ENCODE results near the gene GMDS. TPM values are rescaled to one million over a fixed set of nuclear protein-coding genes. Genes with fewer than 3 reads are reported as not detected.

The GMDS gene
- total and polyA plus RNA-seq, 2 of the 13 experiments (the other 11 are each of a cell fraction or from before 2014, with no cell fraction given) = 64.4 to 112 TPM

GRCh38 chr6:1777921-1778685 is 467.3 kb downstream of the GMDS start:
- no peak overlapping the region for H3K27ac ChIP-seq (ENCODE audit: extremely low read length, insufficient read depth, low read length)
- no peak overlapping the region for H3K4me2 ChIP-seq (ENCODE audit: low read depth, low read length)
- no peak overlapping the region for H3K9ac ChIP-seq (ENCODE audit: insufficient read depth, low read depth, low read length)
- POLR2A ChIA-PET = no interaction called here
- H3K4me3 ChIP-seq (replicated peaks in 1 of 3; ENCODE audit: insufficient read depth in 1 of 3, low read depth in 2 of 3, low read length in 3 of 3) = no peak overlapping the region
- WGBS (ENCODE audit: low lambda C conversion rate) = 96% methylated on average over 9 of the region's 9 CpGs
- peaks cover 7 to 37% of the 10 kb centered on the region in 2 experiments; a peak in 4 of 5 replicates for H3K36me3 ChIP-seq (replicated peaks in 1 of 2; ENCODE audit: control insufficient read depth in 1 of 2, insufficient read depth in 2 of 2, low read length in 2 of 2)
- in situ Hi-C loops (cut with HindIII; ENCODE audit: extremely low pct_ligation_motif_present, low pct_unique_long_range_greater_than_20kb) = no loop called here
- ATAC-seq = no peak
- BruUV-seq (replicated peaks) = no TSS peak
- H3K27me3 ChIP-seq (ENCODE audit: control insufficient read depth in 1 of 2, insufficient read depth in 2 of 2, low read length in 2 of 2) = no peaks in the 10 kb centered on the region
- peaks cover 28% of the 10 kb centered on the region for H3K4me1 ChIP-seq (ENCODE audit: insufficient read depth, low read length)
- no peak overlapping the region for H2AFZ ChIP-seq (ENCODE audit: low read length)
- FAIRE-seq = no peak
- CTCF ChIA-PET (ENCODE audit: low intra/inter-chr PET ratio, low total read pairs) = no interaction called here
- intact Hi-C loops (cut with micrococcal nuclease; ENCODE audit: unreplicated experiment) = no loop called here
- no peak for DNase-seq (ENCODE audit: low spot score)
- no peaks in the 10 kb centered on the region for H3K79me2 ChIP-seq (ENCODE audit: insufficient read depth, low read length)
- no peaks in the 10 kb centered on the region for H3K9me3 ChIP-seq (ENCODE audit: low read length)
- H4K20me1 ChIP-seq (ENCODE audit: insufficient read depth, low read length) = no peaks in the 10 kb centered on the region; the same call in 1 of the 2 replicates
- TF ChIP-seq ZMYM4 (CRISPR knock-in tag; IDR thresholded peaks at IDR 0.05) (no peak), PRDM15 (CRISPR knock-in tag; IDR thresholded peaks at IDR 0.05) (no peak), MAFK (conservative IDR thresholded peaks at IDR 0.05 in 1 of 2, IDR thresholded peaks at IDR 0.05 in 1 of 2; ENCODE audit: low read length in 2 of 2) (no peak), CHCHD3 (CRISPR knock-in tag; IDR thresholded peaks at IDR 0.05) (no peak), ASH2L (IDR thresholded peaks at IDR 0.05; ENCODE audit: insufficient read length, low read depth, low read length) (no peak), KIAA2018 (CRISPR knock-in tag; IDR thresholded peaks at IDR 0.05; ENCODE audit: borderline replicate concordance) (no peak), HDAC2 (CRISPR knock-in tag; IDR thresholded peaks at IDR 0.05) (no peak), TP53 (CRISPR knock-in tag; conservative IDR thresholded peaks at IDR 0.05) (no peak), CAMTA2 (CRISPR knock-in tag; IDR thresholded peaks at IDR 0.05; ENCODE audit: borderline replicate concordance) (no peak), SOX13 (IDR thresholded peaks at IDR 0.05) (no peak), SOX13 (CRISPR knock-in tag; conservative IDR thresholded peaks at IDR 0.05 in 1 of 2, IDR thresholded peaks at IDR 0.05 in 1 of 2) (no peak)
